Activated CD4-positive, CD25-positive, alpha-beta regulatory T cell treated with anti-CD3 and anti-CD28 coated beads, Interleukin-2, amount 50 U/mL, for 24 hours (primary cell): ENCODE data around the gene TPP2.

Source experiments
- ATAC-seq, 2 donors: fragments of 150-1000 bp; cut with Tn5 transposase; one replicate each; pipeline ENCODE4 v1.10.0; 2021; ENCODE audit warnings: mild to moderate bottlenecking in 1 of 2, moderate library complexity in 1 of 2

Gene TPP2

DNA sequence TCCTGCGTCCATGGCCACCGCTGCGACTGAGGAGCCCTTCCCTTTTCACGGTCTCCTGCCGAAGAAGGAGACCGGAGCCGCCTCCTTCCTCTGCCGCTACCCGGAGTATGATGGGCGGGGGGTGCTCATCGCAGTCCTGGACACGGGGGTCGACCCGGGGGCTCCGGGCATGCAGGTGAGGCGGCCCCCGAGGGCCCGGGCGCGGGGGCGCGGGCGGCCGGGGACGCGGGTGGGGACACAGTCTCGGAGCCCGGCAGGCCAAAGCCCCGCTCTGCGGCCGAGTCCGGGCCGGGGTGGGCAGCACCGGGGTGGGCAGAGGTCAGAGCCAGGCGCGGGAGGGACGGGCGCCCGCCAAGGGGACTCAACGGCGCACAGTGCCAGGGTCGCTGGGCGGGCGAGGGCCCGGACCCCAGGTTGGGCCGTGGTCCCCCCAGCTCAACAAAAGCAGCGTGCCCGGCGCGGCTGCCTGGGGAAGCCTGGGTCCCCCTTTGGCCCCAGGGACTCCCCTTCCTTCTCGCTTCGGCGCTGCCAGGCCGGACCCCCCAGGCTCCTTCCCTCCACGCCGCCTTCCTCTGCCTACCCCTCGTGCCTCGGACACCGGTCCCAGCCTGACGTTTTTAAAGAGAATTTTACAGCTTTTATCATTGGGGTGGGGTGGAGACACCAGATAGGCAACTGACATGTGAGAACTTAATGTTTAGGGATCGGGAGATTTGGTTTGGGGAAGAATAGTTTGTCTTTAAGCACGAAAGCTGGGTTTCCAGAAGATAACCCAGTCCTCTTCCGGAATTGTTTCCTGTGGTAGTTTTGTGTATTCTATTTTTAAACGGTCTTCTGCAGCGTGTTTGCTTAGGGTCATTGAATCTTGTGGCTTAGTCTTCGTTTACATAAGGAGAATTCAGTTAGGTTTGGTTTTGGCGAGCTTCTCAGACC is 509 bp downstream of the TPP2 start:
- no peak for ATAC-seq

DNA sequence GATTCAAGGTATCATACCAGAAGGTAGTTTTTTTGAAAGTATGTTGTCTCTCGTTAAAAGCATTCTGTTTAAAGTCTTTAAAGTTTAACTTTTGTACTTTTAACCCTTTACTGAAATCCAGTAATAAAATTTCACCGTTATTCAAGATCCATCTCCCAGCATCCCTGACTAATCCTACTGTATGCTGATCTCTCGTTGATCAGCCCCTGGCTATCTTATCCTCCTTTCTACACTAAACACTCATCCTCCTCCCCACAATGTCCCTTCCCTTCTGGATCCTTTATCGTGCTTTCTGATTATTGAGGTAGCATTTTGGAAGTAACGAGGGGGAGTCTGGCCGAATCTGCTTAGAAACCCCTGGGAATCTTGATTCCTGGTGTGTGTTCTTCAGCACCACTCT is 1.3 kb downstream of the TPP2 start:
- ATAC-seq: no peak

DNA sequence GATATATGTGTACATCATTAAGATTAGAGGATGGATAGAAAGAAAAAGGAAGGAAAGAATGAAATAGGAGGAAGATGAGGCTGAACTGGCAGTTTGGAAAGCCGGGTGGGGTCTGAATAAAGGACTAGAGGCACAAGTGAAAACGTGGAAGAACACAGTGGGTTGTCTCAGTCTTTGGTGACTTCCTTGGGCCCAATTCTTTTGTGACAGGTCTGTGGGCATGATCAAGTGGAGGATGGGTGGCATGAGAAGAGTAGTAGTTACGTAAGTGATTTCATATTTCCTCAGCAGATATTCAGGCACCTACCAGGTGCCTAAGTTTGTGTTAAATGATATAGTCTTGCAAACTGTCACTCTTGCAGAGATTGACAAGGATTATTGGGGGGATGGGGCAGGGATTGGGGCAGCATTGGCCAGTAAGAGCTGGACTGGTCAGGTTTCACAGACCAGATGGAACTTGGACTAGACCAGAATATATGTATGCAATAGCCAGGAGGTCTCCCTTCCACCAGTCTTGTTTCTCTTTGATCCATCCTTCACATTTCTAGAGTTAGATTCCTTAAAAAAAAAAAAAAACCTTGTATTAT is 2.7 kb downstream of the TPP2 start:
- ATAC-seq: no peak

DNA sequence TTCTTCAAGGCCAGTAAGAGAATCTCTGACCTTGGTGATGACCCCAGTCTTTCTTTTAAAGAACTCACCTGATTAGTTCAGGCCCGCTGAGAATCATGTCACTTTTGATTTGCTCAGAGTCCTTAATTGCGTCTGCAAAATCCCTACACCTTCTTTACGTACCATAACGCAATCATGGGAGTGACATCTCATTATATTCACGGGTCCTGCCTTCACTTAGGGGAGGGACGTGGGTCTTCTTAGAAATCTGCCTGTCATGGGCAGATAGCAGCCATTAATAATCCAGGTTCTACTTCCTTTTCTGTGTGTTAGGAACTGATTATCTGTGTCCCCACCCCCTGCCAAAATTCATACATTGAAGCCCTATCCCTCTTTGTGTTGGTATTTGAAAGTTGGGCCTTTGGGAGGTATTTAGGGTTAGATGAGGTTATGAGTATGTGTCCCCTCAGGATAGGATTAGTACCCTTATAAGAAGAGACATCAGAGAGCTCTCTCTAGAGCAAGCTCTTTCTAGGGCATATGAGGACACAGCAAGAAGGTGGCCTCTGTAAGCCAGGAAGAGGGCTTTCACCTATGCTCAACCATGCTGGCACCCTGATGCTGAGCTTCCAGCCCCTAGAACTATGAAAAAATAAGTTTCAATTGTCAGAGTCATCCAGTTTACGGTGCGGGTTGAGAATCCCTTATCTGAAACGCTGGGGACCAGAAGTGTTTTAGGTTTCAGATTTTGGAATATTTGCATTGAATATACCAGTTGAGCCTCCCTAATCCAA is 9.9 kb downstream of the TPP2 start:
- ATAC-seq: no peak

DNA sequence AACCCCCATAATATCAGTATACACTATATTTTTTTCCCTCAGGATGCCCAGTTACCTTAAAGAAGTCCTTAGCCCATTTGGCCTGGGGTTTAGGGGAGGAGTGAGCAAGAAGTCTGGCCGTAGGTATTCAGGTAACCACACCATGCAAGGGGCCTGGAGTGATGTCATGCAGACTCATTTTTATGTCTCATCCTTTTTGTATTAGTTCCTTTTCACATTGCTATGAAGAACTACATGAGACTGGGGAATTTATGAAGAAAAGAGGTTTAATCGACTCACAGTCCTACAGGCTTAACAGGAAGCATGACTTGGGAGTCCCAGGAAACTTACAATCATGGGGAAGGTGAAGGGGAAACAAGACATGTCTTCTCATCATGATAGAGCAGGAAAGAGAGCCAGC is 12.2 kb downstream of the TPP2 start:
- peak; percentile 67 to 73 for ATAC-seq

DNA sequence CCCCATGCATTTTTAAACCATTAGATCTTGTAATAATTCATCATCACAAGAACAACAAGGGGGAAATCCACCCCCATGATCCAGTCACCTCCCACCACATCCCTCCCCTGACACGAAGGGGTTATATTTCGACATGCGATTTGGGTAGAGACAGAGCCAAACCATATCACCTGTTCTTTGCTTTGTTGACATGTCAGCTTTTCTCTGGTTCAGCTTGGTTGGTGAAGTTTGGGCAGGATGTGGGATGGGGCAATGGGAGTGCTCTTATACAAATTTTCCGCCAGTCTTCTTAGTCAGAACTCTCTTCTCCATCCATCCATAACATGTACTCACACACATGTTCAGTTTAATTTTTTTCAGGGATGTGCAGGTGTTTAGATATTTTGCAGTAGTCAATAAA is 12.9 kb downstream of the TPP2 start:
- no peak for ATAC-seq

DNA sequence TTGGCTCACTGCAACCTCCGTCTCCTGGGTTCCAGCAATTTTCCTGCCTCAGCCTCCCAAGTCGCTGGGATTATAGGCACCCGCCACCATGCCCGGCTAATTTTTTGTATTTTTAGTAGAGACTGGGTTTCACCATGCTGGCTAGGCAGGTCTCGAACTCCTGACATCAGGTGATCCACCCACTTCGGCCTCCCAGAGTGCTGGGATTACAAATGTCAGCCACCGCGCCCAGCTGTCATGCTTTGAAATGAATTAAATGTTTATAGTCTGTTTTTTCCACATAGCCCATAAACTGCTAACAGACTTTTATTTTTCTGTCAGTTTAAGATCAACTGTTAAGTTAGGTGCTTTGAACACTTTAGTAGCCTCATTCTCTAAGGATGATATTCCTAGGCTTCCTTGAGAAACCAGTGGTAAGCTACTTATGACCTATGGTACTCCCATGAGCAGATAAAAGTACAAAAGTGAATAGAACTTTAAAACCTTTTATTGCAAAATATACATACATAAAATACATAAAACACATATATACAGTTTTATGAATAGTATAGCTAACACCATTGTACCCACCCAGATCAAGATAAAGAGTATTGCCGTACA is 13.6 kb downstream of the TPP2 start:
- ATAC-seq: no peak

DNA sequence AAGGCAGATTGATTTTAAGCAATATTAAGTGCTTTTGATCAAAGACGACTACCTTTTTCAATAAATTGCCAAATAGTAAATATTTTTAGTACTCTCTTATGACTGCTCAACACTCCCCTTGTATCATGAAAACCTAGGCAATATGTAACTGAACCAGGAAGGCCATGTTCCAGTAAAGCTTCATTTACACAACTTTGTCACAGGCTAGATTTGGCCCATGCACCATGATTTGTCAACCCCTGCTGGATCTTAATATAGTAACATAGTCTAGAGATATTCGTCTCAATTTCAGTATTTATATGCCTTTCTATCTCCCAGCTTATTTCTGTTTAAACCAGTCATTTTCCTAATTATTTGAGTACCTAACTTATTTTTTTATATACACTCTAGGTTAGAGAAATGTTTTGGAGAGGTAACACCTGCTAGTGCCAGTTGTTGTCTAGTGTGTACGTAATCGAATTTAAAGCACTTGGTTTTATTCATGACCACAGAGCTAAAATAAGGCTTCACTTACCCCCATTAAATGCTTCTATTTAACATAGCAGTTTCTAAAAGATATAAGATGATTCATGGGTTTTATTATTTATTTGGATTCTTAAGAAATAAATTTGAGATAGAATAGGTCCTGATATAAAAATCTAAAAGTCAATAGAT is 21.0 kb downstream of the TPP2 start:
- no peak for ATAC-seq

DNA sequence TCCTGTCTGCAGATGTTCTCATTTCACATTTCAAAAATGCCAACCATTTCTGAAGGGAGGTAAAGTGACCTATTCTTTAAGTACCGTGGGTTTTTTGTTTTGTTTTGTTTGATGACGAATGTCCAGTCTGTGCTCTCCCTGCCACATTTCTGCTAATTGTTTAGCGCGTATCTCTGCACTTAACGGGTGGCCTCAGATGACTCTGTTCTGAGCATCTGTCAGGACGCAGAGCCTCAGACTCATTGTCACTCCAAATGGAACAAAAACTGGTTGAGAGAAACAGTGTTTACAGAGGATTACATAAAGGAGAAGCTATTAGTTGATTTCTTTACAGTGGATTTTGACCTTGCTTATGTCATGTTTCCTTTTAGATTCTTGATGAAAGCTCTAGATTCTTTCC is 23.7 kb downstream of the TPP2 start:
- no peak for ATAC-seq

DNA sequence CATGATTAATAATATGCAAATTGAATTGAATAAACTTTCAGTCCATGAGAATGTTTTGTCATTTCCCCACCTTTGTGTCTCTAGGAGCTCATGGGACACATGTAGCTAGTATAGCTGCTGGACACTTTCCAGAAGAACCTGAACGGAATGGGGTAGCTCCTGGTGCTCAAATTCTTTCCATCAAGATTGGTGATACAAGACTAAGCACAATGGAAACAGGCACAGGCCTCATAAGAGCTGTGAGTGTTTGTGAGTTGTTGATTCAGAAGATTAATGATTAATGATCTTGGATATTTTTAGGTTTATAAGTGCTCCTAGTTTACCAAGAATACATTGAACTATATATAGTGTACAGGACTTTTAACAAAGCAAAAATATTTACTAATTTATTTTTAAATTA is 30.1 kb downstream of the TPP2 start:
- no peak for ATAC-seq

DNA sequence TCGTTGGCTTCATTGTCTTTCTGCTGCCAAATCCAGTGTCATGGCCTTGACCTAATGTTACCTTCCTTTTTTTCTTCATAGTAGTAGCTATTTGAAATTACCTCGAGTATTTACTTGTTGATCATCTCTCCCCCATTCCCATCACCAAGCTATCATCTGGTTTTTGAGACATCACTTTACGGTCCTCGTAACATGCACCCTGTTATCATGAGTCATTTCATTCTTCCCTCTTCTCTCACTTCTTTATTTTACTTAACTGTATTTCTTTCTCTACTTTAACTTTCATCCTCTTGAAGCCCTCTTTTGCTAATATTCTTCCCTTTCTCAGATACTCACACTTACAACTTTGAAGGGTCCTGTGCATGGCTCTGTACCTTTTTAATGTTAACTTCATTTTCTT is 31.8 kb downstream of the TPP2 start:
- no peak for ATAC-seq

DNA sequence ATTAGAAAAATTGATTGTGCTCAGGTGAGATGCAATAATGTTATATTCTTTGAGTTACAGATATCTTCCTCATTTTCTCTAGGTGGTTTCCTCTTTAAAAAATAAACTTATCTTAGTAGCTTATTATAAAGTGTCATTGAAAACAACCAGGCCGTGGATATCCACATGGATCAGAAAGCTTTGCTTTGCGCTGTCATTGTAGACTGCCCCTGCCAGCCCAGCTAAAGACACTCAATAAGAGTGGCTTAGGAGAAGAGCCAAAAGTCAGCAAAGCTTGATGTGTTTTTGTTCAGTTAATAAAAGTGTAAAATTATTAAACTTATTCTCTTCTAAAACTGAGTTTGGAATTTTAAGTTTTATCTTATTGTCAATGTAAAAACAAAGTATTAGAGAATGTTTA is 34.4 kb downstream of the TPP2 start:
- ATAC-seq: no peak

DNA sequence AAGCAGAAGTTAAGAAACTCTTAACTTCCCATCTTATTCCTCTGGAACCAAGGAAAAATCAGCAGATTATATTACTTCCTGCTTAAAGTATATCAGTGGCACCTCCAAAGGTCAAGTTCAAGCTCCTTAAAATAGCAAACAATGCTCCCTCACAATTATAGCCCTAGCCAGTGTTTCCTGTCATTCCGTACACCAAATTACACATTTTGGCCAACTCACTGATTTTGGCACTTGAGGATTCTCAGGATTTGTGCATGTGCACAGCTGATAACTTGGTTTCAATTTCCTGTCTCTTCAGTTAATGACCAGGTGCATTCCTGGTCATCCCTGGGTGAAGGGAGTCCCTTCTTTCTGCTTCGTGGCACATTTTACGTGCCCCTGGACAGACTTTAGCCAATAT is 42.0 kb downstream of the TPP2 start:
- no peak for ATAC-seq

DNA sequence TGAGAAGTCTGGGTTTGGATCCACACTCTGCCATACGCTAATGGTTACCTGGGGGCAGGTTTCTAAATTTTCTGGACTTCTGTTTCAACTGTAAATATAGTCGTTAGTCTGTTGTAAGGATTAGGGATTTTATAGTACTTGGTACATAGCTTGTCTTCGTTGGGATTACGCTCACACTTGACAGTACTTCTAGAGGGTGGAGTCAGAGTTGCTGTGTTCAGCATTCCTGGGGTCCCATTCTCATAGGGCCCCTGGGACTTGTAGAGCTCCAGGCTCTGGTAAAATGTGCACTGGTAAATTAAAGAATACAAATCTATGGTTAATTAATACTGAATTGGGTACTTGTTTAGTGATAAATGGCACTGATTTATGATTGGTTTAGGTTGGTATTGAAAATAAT is 45.2 kb downstream of the TPP2 start:
- ATAC-seq: no peak

DNA sequence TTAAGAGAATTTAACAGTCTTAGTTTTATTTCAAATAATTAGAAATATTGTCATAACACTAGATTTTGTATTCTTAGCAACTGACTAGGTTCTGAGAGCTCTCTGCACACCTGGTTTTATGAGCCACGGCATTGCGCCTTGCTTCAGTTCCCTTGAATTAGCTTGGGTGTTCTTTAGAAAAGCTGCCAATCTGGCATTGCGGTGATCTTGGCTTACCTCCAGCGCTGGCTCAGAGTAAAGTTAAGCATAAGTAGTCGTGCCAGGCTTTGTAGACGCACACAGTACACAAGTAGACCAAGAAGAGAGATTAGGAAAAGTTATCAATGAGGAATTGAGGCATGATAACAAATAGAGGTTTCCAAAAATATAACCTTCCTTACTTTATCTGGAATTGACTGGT is 45.7 kb downstream of the TPP2 start:
- ATAC-seq: no peak

DNA sequence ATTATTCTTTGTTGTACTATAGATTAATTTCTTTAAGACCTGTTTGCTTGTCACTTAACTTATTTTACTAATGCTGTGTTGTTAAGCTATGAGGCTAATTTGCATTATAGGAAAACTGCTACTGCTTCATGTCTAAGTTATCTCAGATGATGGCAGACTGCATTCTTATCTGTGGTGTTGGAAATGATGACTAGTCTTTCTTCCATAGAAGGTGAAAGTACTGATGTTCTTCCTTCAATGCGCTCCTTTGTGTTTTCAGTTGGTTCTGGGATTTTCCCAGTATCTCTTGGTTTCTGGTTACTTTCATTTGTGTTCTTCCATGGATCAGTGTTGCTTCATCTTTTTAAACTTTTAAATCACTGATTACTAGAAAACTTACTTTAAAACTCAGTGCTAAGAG is 46.9 kb downstream of the TPP2 start:
- ATAC-seq: no peak

DNA sequence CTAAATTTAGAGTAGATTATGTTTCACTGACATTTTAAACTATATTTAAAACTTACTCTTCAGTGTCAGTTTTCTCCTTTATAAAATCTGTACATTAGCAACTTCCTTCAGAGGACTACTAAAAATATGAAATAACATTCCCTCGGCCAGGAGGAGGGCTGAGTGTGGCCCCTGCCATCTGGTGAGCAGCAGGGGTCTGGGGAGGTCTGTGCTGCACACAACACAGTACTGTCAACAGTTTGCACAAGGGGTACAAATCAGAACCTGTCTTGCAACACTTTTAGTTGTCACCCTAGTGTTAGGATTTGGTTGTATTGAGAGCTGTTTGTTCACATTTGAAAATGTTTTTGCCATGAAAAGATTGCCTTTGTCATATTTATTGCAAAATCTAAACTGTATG is 48.9 kb downstream of the TPP2 start:
- no peak for ATAC-seq

DNA sequence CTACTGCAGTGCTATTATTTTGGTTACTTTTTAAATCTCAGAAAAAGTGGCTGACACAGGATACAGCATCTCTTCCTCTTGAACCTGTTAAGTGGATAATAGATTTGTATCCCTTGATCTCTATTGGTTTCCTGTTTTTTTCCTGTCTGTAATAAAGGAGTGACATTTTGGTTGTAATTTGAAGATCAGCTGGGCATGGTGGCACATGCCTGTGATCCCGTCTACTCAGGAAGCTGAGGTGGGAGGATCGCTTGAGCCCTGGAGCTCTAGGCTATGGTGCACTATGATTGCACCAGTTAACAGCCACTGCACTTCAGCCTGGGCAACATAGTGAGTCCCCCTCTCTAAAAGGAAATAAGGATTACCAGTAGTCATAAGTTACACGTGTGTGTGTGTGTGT is 51.3 kb downstream of the TPP2 start:
- no peak for ATAC-seq

DNA sequence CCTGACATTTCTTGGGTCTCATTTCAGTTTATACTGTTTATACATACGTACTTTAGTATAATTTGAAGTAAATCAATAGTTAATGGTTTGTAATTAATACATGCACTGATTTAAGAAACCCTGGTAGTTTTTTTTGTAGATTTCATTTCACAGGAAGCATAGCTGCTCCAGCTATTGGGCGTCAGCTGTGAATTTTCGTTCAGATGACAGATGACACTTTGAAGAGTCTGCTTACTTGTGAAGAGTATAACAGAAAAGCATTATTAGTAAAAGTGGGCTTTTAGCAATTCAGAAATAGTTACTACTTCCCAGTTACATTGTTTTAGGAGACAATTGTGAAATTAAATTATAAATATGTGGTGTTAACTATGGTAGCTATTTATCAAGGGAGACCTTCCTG is 53.7 kb downstream of the TPP2 start:
- ATAC-seq: no peak

DNA sequence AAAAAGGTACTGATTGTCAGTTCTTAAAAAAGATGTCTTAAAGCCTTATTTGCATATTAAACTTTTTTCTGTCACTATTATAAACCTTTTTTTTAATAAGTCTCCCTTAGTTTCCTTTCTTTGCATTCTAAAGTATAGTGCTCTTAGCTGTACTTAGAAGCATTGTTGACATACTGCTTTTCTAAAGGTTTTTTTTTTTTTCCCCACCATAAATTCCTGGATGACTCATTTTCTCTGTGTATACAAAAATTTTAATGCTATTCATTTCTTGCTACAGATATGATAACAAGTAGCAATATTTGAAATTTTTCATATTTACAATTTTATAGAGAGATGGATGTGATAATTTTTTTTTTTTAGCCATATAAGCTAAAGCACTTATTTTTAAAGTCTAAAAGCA is 54.6 kb downstream of the TPP2 start:
- ATAC-seq: no peak

DNA sequence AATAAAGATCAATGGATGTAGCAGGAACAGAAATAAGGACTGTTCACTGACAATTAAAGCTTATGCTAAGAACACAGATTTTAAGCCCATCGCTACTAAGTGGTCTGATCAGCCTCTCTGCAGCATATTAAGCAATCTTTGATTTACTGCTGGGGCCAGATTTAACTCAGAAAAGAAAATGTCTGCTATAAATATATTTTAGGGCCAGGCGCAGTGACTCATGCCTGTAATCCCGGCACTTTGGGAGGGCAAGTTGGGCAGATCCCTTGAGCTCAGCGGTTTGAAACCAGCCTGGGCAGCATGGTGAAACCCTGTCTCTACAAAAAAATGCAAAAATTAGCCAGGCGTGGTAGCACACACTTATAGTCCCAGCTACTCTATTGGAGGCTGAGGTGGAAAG is 55.1 kb downstream of the TPP2 start:
- no peak for ATAC-seq

DNA sequence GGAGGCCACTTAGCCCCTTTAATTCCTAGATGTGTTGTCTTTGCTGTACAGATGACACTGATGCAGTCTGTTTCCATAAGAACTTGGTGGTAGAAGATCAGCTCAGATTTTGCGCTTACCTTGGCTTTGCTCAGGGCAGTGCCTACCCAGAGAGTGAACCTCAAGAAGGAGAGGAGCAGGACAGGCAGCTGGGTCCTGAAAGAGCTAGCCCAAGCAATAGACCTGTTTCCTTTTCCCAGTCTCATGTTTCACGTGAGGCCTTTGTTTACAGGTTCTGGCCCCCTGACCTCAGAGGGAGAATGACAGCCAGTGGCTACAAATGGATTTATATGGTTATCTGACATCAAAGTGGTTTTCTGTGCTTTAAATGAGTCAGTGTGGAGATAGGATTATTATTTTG is 58.0 kb downstream of the TPP2 start:
- ATAC-seq: no peak

DNA sequence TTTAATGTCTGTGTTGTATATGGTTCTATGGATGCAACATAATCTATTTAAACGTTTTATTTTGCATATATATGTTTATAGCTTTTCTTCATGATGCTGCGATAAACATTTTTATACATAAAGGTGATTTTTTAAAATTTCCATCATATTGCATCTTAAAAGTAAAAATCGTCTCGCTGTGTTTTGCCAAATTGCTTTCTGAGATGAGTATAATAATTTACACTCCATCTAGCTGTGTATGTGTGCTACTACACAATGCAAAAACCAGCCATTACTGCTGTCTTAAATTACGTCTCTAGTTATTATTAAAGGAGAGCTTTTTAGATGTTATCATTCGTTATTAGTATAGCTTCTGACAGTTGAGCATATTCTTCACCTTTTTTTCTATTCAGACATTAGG is 60.8 kb downstream of the TPP2 start:
- no peak for ATAC-seq
